ENCODE results near the gene HTRA2.
A peak's percentile ranks its signal among the peaks of the same experiment; 100 is the strongest.

HTRA2 gene

DNA sequence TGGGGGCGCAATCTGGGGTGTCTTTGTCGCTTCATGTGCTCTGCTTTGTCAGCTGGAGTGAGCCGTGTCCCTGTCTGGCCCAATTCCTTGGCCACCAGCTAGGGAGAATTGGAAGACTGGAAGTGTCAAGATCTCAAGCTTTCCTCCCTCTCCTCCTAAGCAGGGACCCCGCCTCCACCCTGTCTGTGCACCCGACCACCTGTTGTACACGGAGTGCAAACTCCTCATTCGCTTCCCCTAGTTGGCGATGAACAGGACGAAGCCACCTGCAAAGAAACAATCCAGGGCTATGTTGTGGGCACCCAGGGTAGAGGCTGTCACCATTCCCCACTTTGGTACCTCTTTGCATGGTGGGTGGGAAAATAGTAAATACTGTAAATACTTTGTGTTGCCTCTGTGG, 2.0 kb upstream of the HTRA2 start:
- in situ Hi-C loops (cut with HindIII; ENCODE audit: low sequenced_read_pairs) = no loop called here
- no peak overlapping the region for H3K4me3 ChIP-seq (ENCODE audit: low read depth, low read length)

DNA sequence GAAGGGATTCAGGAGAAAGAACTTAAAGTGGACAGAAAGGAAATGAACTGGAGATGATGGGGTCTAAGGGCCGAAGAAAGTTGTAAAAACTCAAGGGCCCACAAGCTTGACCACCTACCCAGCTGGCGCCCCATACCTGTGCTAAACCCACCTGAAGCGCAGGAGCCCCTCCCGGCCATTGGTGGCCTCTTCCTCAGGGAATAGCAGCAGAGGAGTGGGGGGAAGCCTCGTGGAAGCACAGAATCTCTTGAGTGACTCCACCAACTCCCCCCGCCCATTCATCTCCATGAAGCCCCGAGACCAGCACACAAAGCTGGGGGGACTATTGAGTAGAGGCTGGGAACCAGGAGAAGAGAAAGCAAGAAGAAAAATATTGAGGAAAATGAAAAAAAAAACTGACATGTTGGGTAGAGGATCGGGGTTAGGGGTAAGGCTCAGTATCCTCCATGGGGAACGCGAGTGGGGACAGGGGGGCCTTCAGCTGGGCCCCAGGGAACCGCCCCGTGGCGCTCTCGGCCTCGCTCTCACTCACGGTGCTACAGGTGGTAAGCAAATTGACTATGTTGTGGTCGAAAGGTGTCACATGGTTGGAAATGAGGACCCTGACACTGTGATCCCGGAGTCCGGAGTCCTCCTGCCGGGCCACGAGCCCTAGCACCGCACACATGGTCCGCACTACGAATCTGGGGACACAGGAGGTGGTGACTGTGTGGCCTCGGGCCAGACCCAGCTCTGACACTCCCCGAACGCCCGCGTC, 955 bp upstream of the HTRA2 start:
- TF ChIP-seq, protein P1, sequence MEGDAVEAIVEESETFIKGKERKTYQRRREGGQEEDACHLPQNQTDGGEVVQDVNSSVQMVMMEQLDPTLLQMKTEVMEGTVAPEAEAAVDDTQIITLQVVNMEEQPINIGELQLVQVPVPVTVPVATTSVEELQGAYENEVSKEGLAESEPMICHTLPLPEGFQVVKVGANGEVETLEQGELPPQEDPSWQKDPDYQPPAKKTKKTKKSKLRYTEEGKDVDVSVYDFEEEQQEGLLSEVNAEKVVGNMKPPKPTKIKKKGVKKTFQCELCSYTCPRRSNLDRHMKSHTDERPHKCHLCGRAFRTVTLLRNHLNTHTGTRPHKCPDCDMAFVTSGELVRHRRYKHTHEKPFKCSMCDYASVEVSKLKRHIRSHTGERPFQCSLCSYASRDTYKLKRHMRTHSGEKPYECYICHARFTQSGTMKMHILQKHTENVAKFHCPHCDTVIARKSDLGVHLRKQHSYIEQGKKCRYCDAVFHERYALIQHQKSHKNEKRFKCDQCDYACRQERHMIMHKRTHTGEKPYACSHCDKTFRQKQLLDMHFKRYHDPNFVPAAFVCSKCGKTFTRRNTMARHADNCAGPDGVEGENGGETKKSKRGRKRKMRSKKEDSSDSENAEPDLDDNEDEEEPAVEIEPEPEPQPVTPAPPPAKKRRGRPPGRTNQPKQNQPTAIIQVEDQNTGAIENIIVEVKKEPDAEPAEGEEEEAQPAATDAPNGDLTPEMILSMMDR (IDR thresholded peaks at IDR 0.05; ENCODE audit: low read depth, low read length) = no peak
- in situ Hi-C loops (cut with HindIII; ENCODE audit: low sequenced_read_pairs) = no loop called here
- DNase-seq (ENCODE audit: low read depth, low spot score) = no peak
- H3K4me3 ChIP-seq (ENCODE audit: low read depth, low read length) = peak overlapping the region; percentile 97

More for the DNA sequence above, 2.0 kb upstream of the HTRA2 start:
- TF ChIP-seq, protein P1 (IDR thresholded peaks at IDR 0.05; ENCODE audit: low read depth, low read length) = no peak
- no peak for DNase-seq (ENCODE audit: low read depth, low spot score)

DNA sequence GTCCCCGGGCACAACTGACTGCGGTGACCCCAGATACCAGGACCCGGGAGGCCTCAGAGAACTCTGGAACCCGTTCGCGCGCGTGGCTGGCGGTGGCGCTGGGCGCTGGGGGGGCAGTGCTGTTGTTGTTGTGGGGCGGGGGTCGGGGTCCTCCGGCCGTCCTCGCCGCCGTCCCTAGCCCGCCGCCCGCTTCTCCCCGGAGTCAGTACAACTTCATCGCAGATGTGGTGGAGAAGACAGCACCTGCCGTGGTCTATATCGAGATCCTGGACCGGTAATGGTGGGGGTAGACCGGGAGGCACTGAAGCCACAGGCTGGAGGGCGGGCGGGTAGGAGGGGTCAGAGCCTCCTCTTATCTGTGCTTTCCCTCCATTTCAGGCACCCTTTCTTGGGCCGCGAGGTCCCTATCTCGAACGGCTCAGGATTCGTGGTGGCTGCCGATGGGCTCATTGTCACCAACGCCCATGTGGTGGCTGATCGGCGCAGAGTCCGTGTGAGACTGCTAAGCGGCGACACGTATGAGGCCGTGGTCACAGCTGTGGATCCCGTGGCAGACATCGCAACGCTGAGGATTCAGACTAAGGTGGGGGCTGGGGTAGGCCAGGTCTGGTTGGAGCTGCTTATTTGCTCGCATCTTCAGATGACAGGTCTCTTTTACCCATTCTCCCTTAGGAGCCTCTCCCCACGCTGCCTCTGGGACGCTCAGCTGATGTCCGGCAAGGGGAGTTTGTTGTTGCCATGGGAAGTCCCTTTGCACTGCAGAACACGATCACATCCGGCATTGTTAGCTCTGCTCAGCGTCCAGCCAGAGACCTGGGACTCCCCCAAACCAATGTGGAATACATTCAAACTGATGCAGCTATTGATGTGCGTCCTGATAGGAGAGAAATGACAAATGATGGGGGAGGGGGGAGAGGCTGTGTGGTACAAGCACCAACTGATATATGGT, 780 bp downstream of the HTRA2 start:
- TF ChIP-seq, protein P1 (IDR thresholded peaks at IDR 0.05; ENCODE audit: low read depth, low read length) = no peak
- in situ Hi-C loops (cut with HindIII; ENCODE audit: low sequenced_read_pairs) = no loop called here
- DNase-seq (ENCODE audit: low read depth, low spot score) = peak; percentile 22
- H3K4me3 ChIP-seq (ENCODE audit: low read depth, low read length) = peak overlapping the region; percentile 97

DNA sequence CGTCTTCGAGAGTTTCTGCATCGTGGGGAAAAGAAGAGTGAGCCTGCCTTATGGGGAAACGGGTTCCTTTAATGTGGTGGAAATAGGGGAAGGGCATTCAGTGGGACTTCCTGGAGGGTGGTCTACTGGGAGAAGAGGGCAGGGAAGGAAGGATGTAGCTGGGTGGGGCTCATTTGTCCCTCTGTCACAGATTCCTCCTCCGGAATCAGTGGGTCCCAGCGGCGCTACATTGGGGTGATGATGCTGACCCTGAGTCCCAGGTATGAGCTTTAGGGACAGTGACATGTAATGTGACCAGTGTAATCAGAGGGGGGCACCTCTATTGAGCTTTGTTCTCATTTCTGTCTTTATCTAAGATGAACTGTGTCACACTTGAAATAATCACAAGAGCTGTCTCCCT, 1.9 kb downstream of the HTRA2 start:
- in situ Hi-C loops (cut with HindIII; ENCODE audit: low sequenced_read_pairs) = no loop called here
- no peak overlapping the region for H3K4me3 ChIP-seq (ENCODE audit: low read depth, low read length)
- no peak for DNase-seq (ENCODE audit: low read depth, low spot score)
- TF ChIP-seq, protein P1 (IDR thresholded peaks at IDR 0.05; ENCODE audit: low read depth, low read length) = no peak

DNA sequence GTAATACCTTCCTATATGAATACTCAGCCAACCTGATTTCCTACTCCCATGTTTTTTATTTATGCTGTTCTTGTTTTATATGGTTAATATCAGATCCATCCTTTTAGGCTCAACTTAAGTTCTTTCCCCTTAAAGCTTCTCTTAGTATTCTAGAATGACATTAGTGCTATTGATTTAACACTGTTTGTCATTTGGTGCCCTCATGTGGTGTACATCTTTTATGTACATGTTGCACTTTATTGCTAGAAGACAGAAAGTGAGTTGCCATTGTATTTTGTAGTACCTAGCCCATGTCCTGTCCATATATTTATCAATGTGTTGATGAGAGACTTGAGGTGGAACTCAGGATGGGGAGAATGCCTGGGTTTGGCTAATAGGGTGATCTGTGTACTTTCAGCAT, 2.5 kb downstream of the HTRA2 start:
- peak; percentile 45 for DNase-seq (ENCODE audit: low read depth, low spot score)
- TF ChIP-seq, protein P1 (IDR thresholded peaks at IDR 0.05; ENCODE audit: low read depth, low read length) = peak; percentile 21
- H3K4me3 ChIP-seq (ENCODE audit: low read depth, low read length) = no peak overlapping the region
- in situ Hi-C loops (cut with HindIII; ENCODE audit: low sequenced_read_pairs) = no loop called here

DNA sequence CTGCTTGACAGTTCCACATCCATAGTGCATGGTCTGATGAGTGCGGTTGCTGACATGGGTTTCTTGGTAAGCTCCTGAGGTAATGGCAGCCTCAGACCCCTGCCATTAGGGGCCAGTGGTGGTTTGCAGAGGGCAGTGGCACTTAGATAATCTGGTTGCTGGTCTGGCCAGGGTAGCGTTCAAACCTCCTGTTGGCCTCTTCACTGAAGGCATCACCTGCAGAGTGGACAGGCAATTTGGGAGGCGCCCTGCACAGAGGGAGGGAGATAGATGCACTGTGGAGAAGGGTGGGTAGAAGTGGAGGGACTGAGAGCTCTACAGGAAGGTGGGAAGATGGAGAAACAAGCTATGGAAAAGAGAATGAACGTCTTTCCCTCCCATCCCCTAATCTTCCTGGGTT, 3.7 kb downstream of the HTRA2 start:
- TF ChIP-seq, protein P1 (IDR thresholded peaks at IDR 0.05; ENCODE audit: low read depth, low read length) = no peak
- no peak for DNase-seq (ENCODE audit: low read depth, low spot score)
- in situ Hi-C loops (cut with HindIII; ENCODE audit: low sequenced_read_pairs) = no loop called here
- no peak overlapping the region for H3K4me3 ChIP-seq (ENCODE audit: low read depth, low read length)

Measured in astrocyte of the spinal cord (primary cell).